KG1 (cell line): Measurements from ENCODE around the gene NSMCE3.

Source experiments
- DNase-seq: peaks from one replicate; lab custom pipeline; 2025; lab: John Stamatoyannopoulos, UW

Gene NSMCE3

DNA sequence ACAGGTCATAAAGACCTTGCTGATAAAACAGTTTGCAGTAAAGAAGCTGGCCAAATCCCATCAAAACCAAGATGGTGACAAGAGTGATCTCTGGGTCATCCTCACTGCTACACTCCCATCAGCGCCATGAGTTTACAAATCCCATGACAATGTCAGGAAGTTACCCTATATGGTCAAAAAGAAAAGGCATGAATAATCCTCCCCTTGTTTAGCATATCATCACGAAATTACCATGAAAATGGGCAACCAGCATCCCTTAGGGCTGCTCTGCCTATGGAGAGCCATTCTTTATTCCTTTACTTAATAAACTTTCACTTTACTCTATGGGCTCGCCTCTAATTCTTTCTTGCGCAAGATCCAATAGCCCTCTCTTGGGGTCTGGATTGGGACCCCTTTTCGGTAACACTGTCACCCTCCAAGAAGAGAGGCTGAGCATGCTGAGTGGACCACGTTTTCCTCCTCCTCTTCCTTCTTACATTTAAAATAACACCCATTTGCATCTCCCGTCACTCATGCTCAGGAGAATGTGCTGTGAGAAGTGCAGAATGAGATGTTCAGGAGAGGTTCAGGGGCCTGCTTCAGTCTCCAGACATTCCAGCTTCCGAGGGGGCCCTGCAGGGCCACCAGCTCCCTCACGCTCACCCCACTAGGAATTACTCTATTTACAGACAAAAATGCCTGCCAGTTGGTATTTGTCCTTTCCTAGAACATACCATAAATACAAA is 47.3 kb downstream of the NSMCE3 start:
- DNase-seq: no peak

DNA sequence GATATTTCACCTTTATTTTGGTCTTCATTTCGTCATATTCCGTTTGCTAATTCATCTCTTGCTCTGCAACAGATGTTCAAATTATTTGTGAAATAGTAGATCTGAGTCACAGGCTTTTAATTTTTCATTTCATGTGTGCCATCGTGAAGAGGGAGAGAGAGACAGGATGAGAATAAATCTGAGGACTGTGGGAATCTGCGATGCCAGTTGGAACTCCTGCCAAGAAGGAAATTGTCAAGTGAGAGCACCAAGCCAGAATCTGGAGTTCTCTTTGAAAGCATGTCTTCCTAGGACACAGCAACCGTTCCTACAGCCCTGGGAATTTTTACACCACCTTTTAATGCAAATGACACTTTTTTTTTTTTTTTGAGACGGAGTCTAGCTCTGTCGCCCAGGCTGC is 48.8 kb downstream of the NSMCE3 start:
- DNase-seq: no peak

DNA sequence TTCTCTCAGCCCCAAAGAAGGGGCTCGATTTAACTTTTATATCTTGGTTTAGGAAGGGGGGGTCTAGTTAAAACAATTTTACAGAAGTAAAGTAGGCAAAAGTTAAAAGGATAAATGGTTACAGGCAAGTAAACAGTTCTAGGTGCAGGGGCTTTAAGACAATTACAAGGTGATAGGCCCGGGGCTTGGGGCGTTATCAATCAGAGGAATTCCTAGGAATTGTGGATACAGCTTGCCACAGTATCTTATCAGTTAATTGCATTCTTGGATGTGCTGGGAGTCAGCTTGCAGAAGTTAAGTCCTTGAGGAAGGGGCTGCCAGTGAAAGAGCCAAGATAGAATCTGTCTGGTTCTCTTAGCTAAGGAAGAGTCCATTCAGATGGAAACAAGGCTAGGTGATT is 52.7 kb downstream of the NSMCE3 start:
- no peak for DNase-seq
